Neuronal stem cell (in vitro differentiated cells): ENCODE measurements around the gene IL2RG.

ENCODE experiments used
- DNase-seq: peaks from one replicate; pipeline ENCODE4 v3.0.0-alpha.2; 2013; ENCODE audit warnings: low spot score
- H2AFZ ChIP-seq: one replicate; pipeline ENCODE4 v1.6.1; 2013; ENCODE audit warnings: mild to moderate bottlenecking, low read length, inconsistent platforms
- H2AK5ac ChIP-seq: 2 replicates; pipeline ENCODE4 v1.6.1; 2013; ENCODE audit warnings: low read depth, mild to moderate bottlenecking, inconsistent platforms, low read length, moderate library complexity, mixed read lengths
- H2BK120ac ChIP-seq: 2 replicates; pipeline ENCODE4 v1.6.1; 2013; ENCODE audit warnings: low read depth, mild to moderate bottlenecking, inconsistent platforms, low read length, moderate library complexity, mixed read lengths
- H2BK12ac ChIP-seq: one replicate; pipeline ENCODE4 v1.6.1; 2013; ENCODE audit warnings: low read length, inconsistent platforms
- H2BK15ac ChIP-seq: 2 replicates; pipeline ENCODE4 v1.6.1; 2013; ENCODE audit warnings: mild to moderate bottlenecking, low read length, inconsistent platforms, mixed read lengths
- H2BK5ac ChIP-seq: one replicate; pipeline ENCODE4 v1.6.1; 2013; ENCODE audit warnings: inconsistent platforms, mild to moderate bottlenecking, low read length, moderate library complexity
- H3K14ac ChIP-seq: one replicate; pipeline ENCODE4 v1.6.1; 2013; ENCODE audit warnings: low read length, inconsistent platforms
- H3K18ac ChIP-seq: 2 replicates; pipeline ENCODE4 v1.6.1; 2013; ENCODE audit warnings: low read length, inconsistent platforms
- H3K23ac ChIP-seq: 2 replicates; pipeline ENCODE4 v1.6.1; 2013; ENCODE audit warnings: low read depth, mild to moderate bottlenecking, mixed read lengths, low read length, inconsistent platforms; ENCODE audit not compliant: poor library complexity
- H3K27ac ChIP-seq: replicated peaks from 3 replicates; pipeline ENCODE4 v1.5.1; 2013; ENCODE audit warnings: low read length, inconsistent platforms
- H3K27me3 ChIP-seq, 3 experiments: 2 replicates each; pipeline ENCODE4 v1.6.1; 2013; ENCODE audit warnings: low read length in 3 of 3, mild to moderate bottlenecking in 2 of 3, inconsistent platforms in 1 of 3, low read depth in 1 of 3, mixed read lengths in 1 of 3, moderate library complexity in 1 of 3; ENCODE audit not compliant: control insufficient read depth in 3 of 3, insufficient read depth in 3 of 3
- H3K36me3 ChIP-seq, 2 donors: replicated peaks in 1 of 2; 2 replicates each; pipeline ENCODE4 v1.6.1; 2013; ENCODE audit warnings: low read length in 2 of 2; ENCODE audit not compliant: control insufficient read depth in 2 of 2, insufficient read depth in 2 of 2
- H3K4ac ChIP-seq: 2 replicates; pipeline ENCODE4 v1.6.1; 2013; ENCODE audit warnings: inconsistent platforms, mild to moderate bottlenecking, low read length, moderate library complexity
- H3K4me1 ChIP-seq, 2 donors: 1 replicate in 1 of 2; 2 replicates in 1 of 2; pipeline ENCODE4 v1.6.1; 2013; ENCODE audit warnings: low read length in 2 of 2, low read depth in 1 of 2; ENCODE audit not compliant: control insufficient read depth in 2 of 2, insufficient read depth in 1 of 2
- H3K4me2 ChIP-seq: one replicate; pipeline ENCODE4 v1.6.1; 2013; ENCODE audit warnings: mild to moderate bottlenecking, low read length, inconsistent platforms; ENCODE audit not compliant: insufficient read depth, poor library complexity, severe bottlenecking
- H3K4me3 ChIP-seq, 2 donors: 2 replicates each; pipeline ENCODE4 v1.5.1; 2013; ENCODE audit warnings: low read length in 2 of 2, mild to moderate bottlenecking in 2 of 2, inconsistent platforms in 1 of 2, moderate library complexity in 1 of 2
- H3K79me1 ChIP-seq: one replicate; pipeline ENCODE4 v1.6.1; 2013; ENCODE audit warnings: low read depth, mild to moderate bottlenecking, inconsistent platforms, low read length, moderate library complexity
- H3K9ac ChIP-seq: one replicate; pipeline ENCODE4 v1.6.1; 2013; ENCODE audit warnings: mild to moderate bottlenecking, low read depth, low read length, inconsistent platforms; ENCODE audit not compliant: poor library complexity
- H3K9me3 ChIP-seq, 2 donors: replicated peaks in 1 of 2; 2 replicates each; pipeline versions ENCODE3 to v1.6.1; 2013; ENCODE audit warnings: low read length in 2 of 2, mild to moderate bottlenecking in 2 of 2, inconsistent platforms in 1 of 2, low read depth in 1 of 2, mixed read lengths in 1 of 2, moderate library complexity in 1 of 2; ENCODE audit not compliant: control insufficient read depth in 2 of 2, insufficient read depth in 1 of 2
- H4K8ac ChIP-seq: one replicate; pipeline ENCODE4 v1.6.1; 2013; ENCODE audit warnings: low read depth, mild to moderate bottlenecking, inconsistent platforms, low read length, moderate library complexity
- H4K91ac ChIP-seq: one replicate; pipeline ENCODE4 v1.6.1; 2013; ENCODE audit warnings: low read length, low read depth, mild to moderate bottlenecking, inconsistent platforms; ENCODE audit not compliant: poor library complexity
- WGBS, 2 donors: extraction: QIAGEN DNeasy Blood & Tissue Kit; methylation state at CpG; one replicate each; pipeline ENCODE4 v1.1.7; 2013; ENCODE audit warnings: missing lambda C conversion rate in 2 of 2, mixed read lengths in 1 of 2; ENCODE audit not compliant: insufficient read length in 2 of 2, insufficient replicate concordance in 1 of 2; ENCODE audit errors: extremely low coverage in 2 of 2; 5-methylcytosine and 5-hydroxymethylcytosine counted together

The IL2RG gene

DNA sequence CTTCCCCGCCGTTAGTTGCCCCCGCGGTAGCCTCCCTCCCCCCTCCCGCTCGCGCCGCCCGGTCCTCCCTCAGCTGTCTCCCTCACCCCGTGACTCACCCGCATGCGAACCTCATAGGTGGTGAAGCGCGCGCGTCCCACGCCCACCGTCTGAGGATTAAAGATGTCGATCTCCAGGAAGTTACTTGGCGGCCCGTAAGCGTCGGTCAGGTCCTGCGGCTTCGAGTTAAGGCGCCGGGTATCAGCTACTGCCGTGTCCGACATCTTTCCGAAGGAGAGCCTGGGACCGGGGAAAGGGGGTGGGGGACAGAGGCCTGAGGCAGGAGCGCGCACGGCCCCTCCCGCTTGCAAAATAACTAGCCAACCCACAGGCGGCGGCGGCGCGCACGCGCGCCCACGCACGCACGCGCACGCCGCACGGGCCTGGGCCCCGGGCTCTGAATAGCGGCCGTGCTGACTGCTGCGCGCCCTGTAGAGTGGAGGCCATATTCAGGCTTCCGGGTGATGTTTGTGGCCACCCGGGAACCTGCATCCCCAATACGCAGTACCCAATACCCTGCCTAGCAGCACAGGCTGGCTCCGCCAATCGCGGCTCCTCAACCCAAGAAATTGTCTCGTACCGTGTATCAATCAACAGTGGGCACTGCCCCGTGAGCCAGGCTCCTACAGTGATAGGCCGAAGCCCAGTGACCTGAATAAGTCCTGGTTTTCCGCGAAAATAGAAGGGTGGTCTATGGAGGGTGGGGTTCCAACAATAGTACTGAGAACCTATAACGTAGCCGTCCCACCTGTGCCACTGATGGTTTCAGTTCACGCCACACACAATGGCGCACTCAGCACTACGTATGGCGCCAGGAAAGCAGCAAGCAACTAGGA is 43.1 kb downstream of the IL2RG start, which contains the start of gene SNX12:
Gene SNX12 (minus strand): TSS at position 291 of the 875 bp plus-strand sequence. CDS start 28 bp downstream, at position 263.
- Histone ChIP-seq H2BK5ac (no peak within 1 kb of the TSS), H4K8ac (no peak within 1 kb of the TSS), H3K18ac (peak within 1 kb of the TSS; percentile 80), H3K36me3 (no peaks in the 10 kb centered on the region), H3K27me3 (no peaks in the 10 kb centered on the region), H2AFZ (peak within 1 kb of the TSS; percentile 94), H2AK5ac (no peak within 1 kb of the TSS), H3K9ac (peak within 1 kb of the TSS; percentile 72), H3K27ac (peak within 1 kb of the TSS; percentile 70), H3K14ac (no peak within 1 kb of the TSS), H4K91ac (no peak within 1 kb of the TSS), H3K23ac (peak within 1 kb of the TSS; percentile 80), H3K4me3 (peak within 1 kb of the TSS; percentile 65 to 93), H3K79me1 (no peaks in the 10 kb centered on the region), H3K4ac (no peak within 1 kb of the TSS), H3K4me1 (no peaks in the 10 kb centered on the region), H2BK15ac (no peak within 1 kb of the TSS), H3K4me2 (peak within 1 kb of the TSS; percentile 57), H2BK12ac (no peak within 1 kb of the TSS), H3K9me3 (no peaks in the 10 kb centered on the region), H2BK120ac (no peak within 1 kb of the TSS)
- peak; percentile 85 for DNase-seq
- no CpG with 5 or more reads among the region's 73 CpGs for WGBS, 2 donors

DNA sequence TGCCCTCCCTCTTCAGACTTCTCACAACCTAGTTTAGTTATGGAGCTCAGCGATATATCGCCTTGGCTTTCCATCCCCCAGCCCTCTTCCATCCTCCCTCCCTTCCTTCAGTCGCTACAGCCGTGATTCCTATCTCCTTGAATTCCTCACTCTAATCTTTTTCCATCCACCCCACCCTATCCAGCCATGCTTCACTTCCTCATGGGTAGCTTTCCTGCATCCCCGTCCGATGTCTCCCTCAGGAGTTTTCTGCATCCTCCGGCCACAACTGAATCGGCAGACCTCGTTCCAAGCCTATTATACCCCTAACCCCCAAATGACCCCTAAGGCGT is 43.7 kb downstream of the IL2RG start:
- Histone ChIP-seq H4K91ac (no peak overlapping the region), H3K23ac (peak overlapping the region; percentile 80)
- DNase-seq, result no peak

DNA sequence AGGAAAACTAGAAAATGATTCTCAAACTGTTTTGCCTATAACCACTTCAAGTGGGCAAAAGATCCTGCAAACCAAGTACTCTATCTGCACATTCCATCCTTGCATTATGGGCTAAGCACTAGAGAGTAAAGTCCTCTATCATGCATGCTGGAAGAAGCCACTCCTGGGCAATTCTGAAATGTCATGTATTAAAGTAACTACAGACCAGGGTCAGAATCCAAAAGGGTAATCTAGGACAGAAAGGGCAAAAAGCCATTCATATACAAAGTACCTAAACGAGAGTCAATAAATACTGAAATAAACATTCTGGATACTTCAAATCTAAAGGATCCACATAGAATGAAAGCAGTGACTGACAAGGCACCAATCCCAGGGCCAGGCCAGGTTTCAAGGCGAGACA is 44.3 kb downstream of the IL2RG start:
- H2BK15ac ChIP-seq, result no peak overlapping the region
- H3K14ac ChIP-seq, result no peak overlapping the region
- H2AFZ ChIP-seq, result peak overlapping the region; percentile 94
- no peak overlapping the region for H4K91ac ChIP-seq
- peaks cover 2 to 6% of the 10 kb centered on the region in 2 donors for H3K36me3 ChIP-seq
- no CpG with 5 or more reads among the region's 2 CpGs for WGBS, 2 donors
- H2BK120ac ChIP-seq, result no peak overlapping the region
- H3K9ac ChIP-seq, result peak overlapping the region; percentile 72
- no peaks in the 10 kb centered on the region for H3K4me1 ChIP-seq
- H3K4me3 ChIP-seq, result peak overlapping the region; percentile 65 to 93
- H2BK12ac ChIP-seq, result no peak overlapping the region
- H3K4ac ChIP-seq, result no peak overlapping the region
- no peaks in the 10 kb centered on the region for H3K27me3 ChIP-seq
- DNase-seq, result no peak
- no peak overlapping the region for H4K8ac ChIP-seq
- no peak overlapping the region for H2AK5ac ChIP-seq
- H3K18ac ChIP-seq, result no peak overlapping the region
- no peak overlapping the region for H2BK5ac ChIP-seq
- H3K27ac ChIP-seq, result no peak overlapping the region
- H3K79me1 ChIP-seq, result no peaks in the 10 kb centered on the region
- H3K9me3 ChIP-seq, result no peaks in the 10 kb centered on the region
- peak overlapping the region; percentile 57 for H3K4me2 ChIP-seq
- H3K23ac ChIP-seq, result no peak overlapping the region

More for the DNA sequence above, 43.7 kb downstream of the IL2RG start:
- Histone ChIP-seq H2BK5ac (no peak overlapping the region), H4K8ac (no peak overlapping the region), H3K18ac (peak overlapping the region; percentile 64), H3K14ac (no peak overlapping the region), H3K27ac (peak overlapping the region; percentile 70), H2BK15ac (no peak overlapping the region), H3K27me3 (no peaks in the 10 kb centered on the region), H2AFZ (peak overlapping the region; percentile 94), H2BK12ac (no peak overlapping the region), H3K9ac (peak overlapping the region; percentile 72), H3K4ac (no peak overlapping the region), H3K36me3 (peaks cover under 1 to 3% of the 10 kb centered on the region in 2 donors), H3K79me1 (no peaks in the 10 kb centered on the region), H3K4me1 (no peaks in the 10 kb centered on the region), H3K4me2 (peak overlapping the region; percentile 57), H3K4me3 (peak overlapping the region; percentile 65 to 93), H2AK5ac (no peak overlapping the region), H3K9me3 (no peaks in the 10 kb centered on the region), H2BK120ac (no peak overlapping the region)
- no CpG with 5 or more reads among the region's 10 CpGs for WGBS, 2 donors

DNA sequence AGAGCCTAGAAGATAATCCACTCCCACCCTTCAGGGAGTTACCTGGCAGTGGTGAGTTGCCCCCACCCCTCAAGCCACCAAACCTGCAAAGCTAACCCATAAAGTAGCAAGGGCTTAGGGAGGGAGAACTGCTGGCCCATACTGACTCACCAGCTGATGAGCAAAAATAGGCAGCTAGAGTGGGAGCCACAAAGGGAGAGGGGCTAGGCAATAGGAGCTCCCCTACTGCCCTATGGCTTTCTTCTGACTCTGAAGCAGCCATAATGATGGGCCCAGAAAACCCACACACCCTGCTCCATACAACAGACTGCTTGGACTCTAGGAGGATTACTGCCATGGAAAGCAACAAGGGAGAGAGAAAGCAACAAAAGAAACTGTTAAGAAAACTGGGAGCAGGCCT is 51.2 kb downstream of the IL2RG start:
- Histone ChIP-seq H2AFZ (no peak overlapping the region), H2AK5ac (no peak overlapping the region), H4K91ac (no peak overlapping the region), H2BK15ac (no peak overlapping the region), H3K14ac (no peak overlapping the region), H2BK5ac (no peak overlapping the region), H4K8ac (no peak overlapping the region), H3K4me1 (no peaks in the 10 kb centered on the region), H3K27ac (no peak overlapping the region), H3K4me3 (no peak overlapping the region), H3K36me3 (peaks cover 9 to 45% of the 10 kb centered on the region in 2 donors), H3K79me1 (no peaks in the 10 kb centered on the region), H3K23ac (no peak overlapping the region), H3K18ac (no peak overlapping the region), H3K4ac (no peak overlapping the region), H2BK12ac (no peak overlapping the region), H2BK120ac (no peak overlapping the region), H3K9ac (no peak overlapping the region), H3K9me3 (no peaks in the 10 kb centered on the region), H3K27me3 (no peaks in the 10 kb centered on the region), H3K4me2 (no peak overlapping the region)
- no peak for DNase-seq
